SK-N-SH treated with all-trans-retinoic acid at 6 μM for 48 hours (cell line): ENCODE results near the gene PTGIR.

Experiments
- ZC3H10 ChIP-seq: fragments of 250-450 bp; sonication (Bioruptor Pico); IDR thresholded peaks from 2 replicates; pipeline ENCODE4 v1.5.1; 2021; ENCODE audit warnings: mild to moderate bottlenecking, moderate library complexity
- TF ChIP-seq, protein P1 (sequence below): fragments of 250-450 bp; sonication (Bioruptor Pico); IDR thresholded peaks from 2 replicates; pipeline ENCODE4 v1.5.1; 2020; ENCODE audit warnings: low read depth, mild to moderate bottlenecking, moderate library complexity

DNA sequence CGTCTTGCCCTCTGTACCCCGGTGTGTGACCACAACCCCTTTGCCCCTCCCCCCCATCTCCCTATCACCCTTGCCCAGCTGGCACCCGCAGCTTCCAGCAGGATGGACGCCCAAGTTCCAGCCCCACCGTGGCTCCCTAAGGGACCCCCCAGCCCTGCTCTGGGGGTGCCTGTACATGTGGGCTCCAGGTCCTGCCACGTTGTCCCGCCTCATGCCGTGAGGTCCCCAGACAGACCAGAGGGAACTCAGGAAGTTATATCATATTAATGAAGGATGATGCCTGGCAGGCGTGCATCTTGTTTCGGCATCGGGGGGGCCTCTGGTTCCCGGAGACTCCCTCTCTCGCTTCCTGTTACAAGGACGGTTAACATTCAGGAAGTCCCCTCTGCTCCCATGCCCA is 1.6 kb upstream of the PTGIR start:
- no peak for TF ChIP-seq ZC3H10 (CRISPR knock-in tag)
- TF ChIP-seq, protein P1, sequence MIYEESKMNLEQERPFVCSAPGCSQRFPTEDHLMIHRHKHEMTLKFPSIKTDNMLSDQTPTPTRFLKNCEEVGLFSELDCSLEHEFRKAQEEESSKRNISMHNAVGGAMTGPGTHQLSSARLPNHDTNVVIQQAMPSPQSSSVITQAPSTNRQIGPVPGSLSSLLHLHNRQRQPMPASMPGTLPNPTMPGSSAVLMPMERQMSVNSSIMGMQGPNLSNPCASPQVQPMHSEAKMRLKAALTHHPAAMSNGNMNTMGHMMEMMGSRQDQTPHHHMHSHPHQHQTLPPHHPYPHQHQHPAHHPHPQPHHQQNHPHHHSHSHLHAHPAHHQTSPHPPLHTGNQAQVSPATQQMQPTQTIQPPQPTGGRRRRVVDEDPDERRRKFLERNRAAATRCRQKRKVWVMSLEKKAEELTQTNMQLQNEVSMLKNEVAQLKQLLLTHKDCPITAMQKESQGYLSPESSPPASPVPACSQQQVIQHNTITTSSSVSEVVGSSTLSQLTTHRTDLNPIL (CRISPR knock-in tag) = no peak
